ENCODE measurements around the gene NIPBL. TPM values are rescaled to one million over a fixed set of nuclear protein-coding genes. Genes with fewer than 3 reads are reported as not detected.
"Not testable (repeated sequence)": the region's sequence is repeated elsewhere in the genome, so short reads cannot be mapped to it uniquely, and the experiment has no call there.

NIPBL gene
- total RNA-seq, 1 donor from 2014 or later: 61.5 TPM

DNA sequence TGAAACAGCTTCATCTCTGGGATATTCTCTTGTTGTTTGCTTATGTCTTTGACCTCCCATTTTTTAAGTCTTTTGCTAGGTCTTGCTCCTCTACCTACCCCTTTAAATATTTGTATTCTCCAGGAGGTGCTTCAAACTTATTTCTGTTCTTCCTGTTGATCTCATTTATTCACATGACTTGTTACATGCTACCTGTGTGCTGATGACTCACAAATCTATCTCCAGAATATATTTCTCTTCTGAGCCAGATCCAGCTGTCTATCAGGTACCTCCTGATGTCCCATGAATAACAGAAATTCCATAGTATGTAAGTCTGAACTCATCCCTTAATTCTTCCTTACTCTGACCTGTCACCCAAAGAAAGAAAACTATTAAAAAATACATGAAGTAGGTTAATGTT, 11.0 kb downstream of the NIPBL start:
- Mint-ChIP-seq H3K9me3 (ENCODE audit: unreplicated experiment) (no peaks in the 10 kb centered on the region), H3K4me3 (ENCODE audit: unreplicated experiment) (no peak overlapping the region), H3K27ac (ENCODE audit: unreplicated experiment) (no peak overlapping the region), H3K4me1 (ENCODE audit: unreplicated experiment) (peaks cover 2% of the 10 kb centered on the region), H3K36me3 (ENCODE audit: low read depth, unreplicated experiment) (peaks cover 14% of the 10 kb centered on the region), H3K27me3 (ENCODE audit: unreplicated experiment) (peaks cover 4% of the 10 kb centered on the region)
- DNase-seq (ENCODE audit: low spot score): no peak
- TF ChIP-seq, protein P1, sequence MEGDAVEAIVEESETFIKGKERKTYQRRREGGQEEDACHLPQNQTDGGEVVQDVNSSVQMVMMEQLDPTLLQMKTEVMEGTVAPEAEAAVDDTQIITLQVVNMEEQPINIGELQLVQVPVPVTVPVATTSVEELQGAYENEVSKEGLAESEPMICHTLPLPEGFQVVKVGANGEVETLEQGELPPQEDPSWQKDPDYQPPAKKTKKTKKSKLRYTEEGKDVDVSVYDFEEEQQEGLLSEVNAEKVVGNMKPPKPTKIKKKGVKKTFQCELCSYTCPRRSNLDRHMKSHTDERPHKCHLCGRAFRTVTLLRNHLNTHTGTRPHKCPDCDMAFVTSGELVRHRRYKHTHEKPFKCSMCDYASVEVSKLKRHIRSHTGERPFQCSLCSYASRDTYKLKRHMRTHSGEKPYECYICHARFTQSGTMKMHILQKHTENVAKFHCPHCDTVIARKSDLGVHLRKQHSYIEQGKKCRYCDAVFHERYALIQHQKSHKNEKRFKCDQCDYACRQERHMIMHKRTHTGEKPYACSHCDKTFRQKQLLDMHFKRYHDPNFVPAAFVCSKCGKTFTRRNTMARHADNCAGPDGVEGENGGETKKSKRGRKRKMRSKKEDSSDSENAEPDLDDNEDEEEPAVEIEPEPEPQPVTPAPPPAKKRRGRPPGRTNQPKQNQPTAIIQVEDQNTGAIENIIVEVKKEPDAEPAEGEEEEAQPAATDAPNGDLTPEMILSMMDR (IDR thresholded peaks at IDR 0.05; ENCODE audit: unreplicated experiment): no peak

DNA sequence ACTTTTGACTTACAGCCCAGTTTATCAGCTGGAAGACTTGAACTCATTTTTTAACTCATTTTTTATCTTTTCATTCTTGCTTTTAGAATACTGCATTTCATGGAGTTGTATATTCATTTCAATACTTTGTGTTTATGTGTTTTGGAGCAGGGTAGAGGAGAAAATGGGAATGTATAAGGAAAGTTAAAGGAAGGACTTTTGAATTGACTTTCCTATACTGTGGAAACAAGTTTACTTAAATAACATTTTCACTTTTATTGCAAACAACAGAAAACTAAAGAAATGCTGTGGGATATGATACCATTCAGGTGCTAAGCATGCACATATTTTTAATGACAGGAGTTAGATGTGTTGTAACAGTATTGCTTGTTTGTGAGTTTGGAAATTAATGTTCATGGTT, 11.7 kb downstream of the NIPBL start:
- DNase-seq (ENCODE audit: low spot score): no peak
- Mint-ChIP-seq H3K4me3 (ENCODE audit: unreplicated experiment) (no peak overlapping the region), H3K9me3 (ENCODE audit: unreplicated experiment) (no peaks in the 10 kb centered on the region), H3K27ac (ENCODE audit: unreplicated experiment) (no peak overlapping the region), H3K27me3 (ENCODE audit: unreplicated experiment) (peaks cover 4% of the 10 kb centered on the region), H3K4me1 (ENCODE audit: unreplicated experiment) (peaks cover 2% of the 10 kb centered on the region), H3K36me3 (ENCODE audit: low read depth, unreplicated experiment) (peaks cover 14% of the 10 kb centered on the region)
- TF ChIP-seq, protein P1 (IDR thresholded peaks at IDR 0.05; ENCODE audit: unreplicated experiment): no peak

DNA sequence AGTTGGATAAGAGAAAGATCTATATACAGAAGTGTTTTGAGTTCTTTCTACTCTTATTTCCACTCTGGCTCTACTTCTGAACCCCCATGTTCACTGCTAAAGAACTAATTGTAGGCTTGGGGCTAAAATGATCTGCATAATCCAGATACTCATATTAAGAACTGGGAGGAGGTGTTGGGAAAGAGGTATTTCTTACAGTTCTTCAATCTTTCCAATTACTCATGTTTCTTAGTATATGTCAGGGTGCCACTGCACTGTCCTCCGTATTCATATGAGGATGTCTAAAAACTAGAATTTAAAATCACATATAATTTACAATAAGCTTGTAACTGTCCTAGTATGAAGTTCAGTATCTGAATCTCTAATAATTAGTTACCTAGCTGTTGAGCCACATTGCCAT, 12.7 kb downstream of the NIPBL start:
- Mint-ChIP-seq H3K36me3 (ENCODE audit: low read depth, unreplicated experiment) (peaks cover 14% of the 10 kb centered on the region), H3K4me1 (ENCODE audit: unreplicated experiment) (peaks cover 2% of the 10 kb centered on the region), H3K27ac (ENCODE audit: unreplicated experiment) (no peak overlapping the region), H3K4me3 (ENCODE audit: unreplicated experiment) (no peak overlapping the region), H3K27me3 (ENCODE audit: unreplicated experiment) (peaks cover 4% of the 10 kb centered on the region), H3K9me3 (ENCODE audit: unreplicated experiment) (no peaks in the 10 kb centered on the region)
- DNase-seq (ENCODE audit: low spot score): no peak
- TF ChIP-seq, protein P1 (IDR thresholded peaks at IDR 0.05; ENCODE audit: unreplicated experiment): no peak

DNA sequence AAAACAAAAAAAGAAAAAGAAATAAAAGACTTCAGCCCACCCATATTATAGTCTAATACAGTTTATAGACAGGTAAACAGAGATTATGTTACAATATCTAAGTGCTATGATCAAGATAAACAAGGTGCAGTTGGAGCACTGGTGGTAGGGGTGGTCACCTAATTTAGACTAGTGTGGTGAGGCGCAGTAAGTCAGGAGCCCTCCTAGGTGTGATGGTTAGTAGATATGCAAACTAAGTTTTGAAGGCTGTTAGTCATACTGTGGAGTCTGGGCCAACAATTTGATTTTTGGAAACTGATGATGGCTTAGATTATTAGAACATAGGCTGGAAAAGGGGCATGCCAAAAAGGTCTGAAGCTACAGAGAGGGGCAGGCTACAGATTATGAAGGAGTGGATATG, 14.7 kb downstream of the NIPBL start:
- peaks cover 2% of the 10 kb centered on the region for H3K4me1 Mint-ChIP-seq (ENCODE audit: unreplicated experiment)
- TF ChIP-seq, protein P1 (IDR thresholded peaks at IDR 0.05; ENCODE audit: unreplicated experiment): no peak
- peak overlapping the region; percentile 17 for H3K4me3 Mint-ChIP-seq (ENCODE audit: unreplicated experiment)
- no peak overlapping the region for H3K27ac Mint-ChIP-seq (ENCODE audit: unreplicated experiment)
- no peak for DNase-seq (ENCODE audit: low spot score)
- peaks cover 10% of the 10 kb centered on the region for H3K36me3 Mint-ChIP-seq (ENCODE audit: low read depth, unreplicated experiment)
- H3K27me3 Mint-ChIP-seq (ENCODE audit: unreplicated experiment): peaks cover 1% of the 10 kb centered on the region
- no peaks in the 10 kb centered on the region for H3K9me3 Mint-ChIP-seq (ENCODE audit: unreplicated experiment)

DNA sequence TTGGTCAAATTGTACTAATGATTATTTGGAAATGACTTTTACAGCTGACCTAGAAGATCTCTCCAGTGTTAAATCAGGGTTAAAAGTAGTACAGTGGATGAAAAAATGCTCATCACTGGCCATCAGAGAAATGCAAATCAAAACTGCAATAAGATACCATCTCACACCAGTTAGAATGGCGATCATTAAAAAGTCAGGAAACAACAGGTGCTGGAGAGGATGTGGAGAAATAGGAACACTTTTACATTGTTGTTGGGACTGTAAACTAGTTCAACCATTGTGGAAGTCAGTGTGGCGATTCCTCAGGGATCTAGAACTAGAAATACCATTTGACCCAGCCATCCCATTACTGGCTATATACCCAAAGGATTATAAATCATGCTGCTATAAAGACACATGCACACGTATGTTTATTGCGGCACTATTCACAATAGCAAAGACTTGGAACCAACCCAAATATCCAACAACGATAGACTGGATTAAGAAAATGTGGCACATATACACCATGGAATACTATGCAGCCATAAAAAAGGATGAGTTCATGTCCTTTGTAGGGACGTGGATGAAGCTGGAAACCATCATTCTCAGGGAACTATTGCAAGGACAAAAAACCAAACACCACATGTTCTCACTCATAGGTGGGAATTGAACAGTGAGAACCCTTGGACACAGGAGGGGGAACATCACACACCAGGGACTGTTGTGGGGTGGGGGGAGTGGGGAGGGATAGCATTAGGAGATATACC, 15.7 kb downstream of the NIPBL start:
- DNase-seq (ENCODE audit: low spot score); H3K4me1 Mint-ChIP-seq (ENCODE audit: unreplicated experiment); H3K36me3 Mint-ChIP-seq (ENCODE audit: low read depth, unreplicated experiment); H3K4me3 Mint-ChIP-seq (ENCODE audit: unreplicated experiment); H3K9me3 Mint-ChIP-seq (ENCODE audit: unreplicated experiment); H3K27ac Mint-ChIP-seq (ENCODE audit: unreplicated experiment); H3K27me3 Mint-ChIP-seq (ENCODE audit: unreplicated experiment): not testable (repeated sequence)
